A549 (cell line): ENCODE results near the gene ABHD12. TPM values are rescaled to one million over a fixed set of nuclear protein-coding genes. Genes with fewer than 3 reads are reported as not detected.

ENCODE experiments used
- ATAC-seq, 2 experiments: fragments of 200-7000 bp in 1 of 2; fragments of >200 bp in 1 of 2; cut with Nextera tagmentation in 1 of 2; cut with Tn5 transposase in 1 of 2; 3 replicates each; pipeline versions ENCODE4 v1.8.0 to v1.9.1; 2018 to 2020; ENCODE audit warnings: mild to moderate bottlenecking in 1 of 2, moderate library complexity in 1 of 2
- CTCF ChIA-PET: fragments of 300-600 bp; sonication (Branson Sonifier 250); formaldehyde crosslinking; extraction: SDS; loops from one replicate; lab custom pipeline; 2021; ENCODE audit warnings: antibody characterized with exemption, inconsistent platforms; lab: Yijun Ruan, JAX
- POLR2A ChIA-PET: fragments of 350-600 bp; formaldehyde crosslinking; extraction: SDS; loops from one replicate; lab custom pipeline; 2021; ENCODE audit warnings: antibody characterized with exemption, inconsistent platforms; lab: Yijun Ruan, JAX
- DNase-seq, 2 experiments: peaks; one replicate each; pipeline versions ENCODE4 v3.0.0 to v3.0.0-alpha.2; 2011 to 2016; ENCODE audit warnings: low read depth in 1 of 2, low spot score in 1 of 2
- FAIRE-seq: peaks from 2 replicates; lab custom pipeline; 2011; peaks lifted over from hg19 to GRCh38; lab: Jason Lieb, UNC
- H3K27ac ChIP-seq, 2 experiments: fragments of >200 bp; sonication (Bioruptor Twin); formaldehyde crosslinking; 3 replicates each; pipeline ENCODE4 v1.5.1; 2016 to 2017
- H3K4me1 ChIP-seq: fragments of >200 bp; sonication (Bioruptor Twin); formaldehyde crosslinking; 3 replicates; pipeline ENCODE4 v1.6.1; 2016
- H3K4me2 ChIP-seq: fragments of >200 bp; sonication (Bioruptor Twin); formaldehyde crosslinking; 3 replicates; pipeline ENCODE4 v1.6.1; 2016
- H3K4me3 ChIP-seq: fragments of >200 bp; sonication (Bioruptor Twin); formaldehyde crosslinking; 3 replicates; pipeline ENCODE4 v1.5.1; 2016
- H3K9me3 ChIP-seq: fragments of >200 bp; sonication (Bioruptor Twin); formaldehyde crosslinking; 3 replicates; pipeline ENCODE4 v1.6.1; 2016
- CBX8 ChIP-seq: fragments of 200-600 bp; sonication (generic); IDR thresholded peaks from 2 replicates; pipeline ENCODE4 v1.6.1; 2016
- EHMT2 ChIP-seq: fragments of 200-600 bp; sonication (generic); IDR thresholded peaks from 2 replicates; pipeline ENCODE4 v1.6.1; 2016; ENCODE audit warnings: antibody characterized with exemption, low read depth, mild to moderate bottlenecking, moderate library complexity
- ESRRA ChIP-seq: fragments of 150-350 bp; IDR thresholded peaks from 2 replicates; pipeline ENCODE4 v1.6.1; 2014; ENCODE audit warnings: mild to moderate bottlenecking, low read length, borderline replicate concordance
- FOSB ChIP-seq: fragments of 250-450 bp; sonication (Bioruptor Pico); IDR thresholded peaks from 2 replicates; pipeline ENCODE4 v1.5.0; 2020; ENCODE audit warnings: mild to moderate bottlenecking, moderate library complexity
- FOSL2 ChIP-seq, 2 experiments: fragments of 450-650 bp in 1 of 2; fragments of >200 bp in 1 of 2; sonication (Bioruptor Twin) in 1 of 2; formaldehyde crosslinking; IDR thresholded peaks; 2 replicates each; pipeline versions ENCODE4 v1.5.0 to v1.6.1; 2016 to 2020; ENCODE audit warnings: mild to moderate bottlenecking in 1 of 2, moderate library complexity in 1 of 2
- HDAC2 ChIP-seq: fragments of 200-600 bp; sonication (generic); IDR thresholded peaks from 2 replicates; pipeline ENCODE4 v1.6.1; 2016
- HEYL ChIP-seq: fragments of 250-450 bp; sonication (Bioruptor Pico); IDR thresholded peaks from 2 replicates; pipeline ENCODE4 v1.8.0; 2021; ENCODE audit warnings: mild to moderate bottlenecking, moderate library complexity
- HOXB13 ChIP-seq: fragments of 250-450 bp; sonication (Bioruptor Pico); IDR thresholded peaks from 2 replicates; pipeline ENCODE4 v1.5.0; 2020; ENCODE audit warnings: low read depth, mild to moderate bottlenecking, moderate library complexity
- HOXB5 ChIP-seq: fragments of 250-450 bp; sonication (Bioruptor Pico); IDR thresholded peaks from 2 replicates; pipeline ENCODE4 v1.5.0; 2020; ENCODE audit warnings: mild to moderate bottlenecking, moderate library complexity
- MAZ ChIP-seq: fragments of 150-350 bp; IDR thresholded peaks from 2 replicates; pipeline ENCODE4 v1.6.1; 2014; ENCODE audit warnings: antibody characterized with exemption, low read depth, low read length, borderline replicate concordance
- NPAS2 ChIP-seq: fragments of 250-450 bp; sonication (Bioruptor Pico); IDR thresholded peaks from 2 replicates; pipeline ENCODE4 v1.8.0; 2022; ENCODE audit warnings: mild to moderate bottlenecking, moderate library complexity, borderline replicate concordance
- PBX3 ChIP-seq: IDR thresholded peaks from 2 replicates; pipeline ENCODE4 v1.6.1; 2012
- POLR2A ChIP-seq: IDR thresholded peaks from 2 replicates; pipeline ENCODE4 v1.6.1; 2012; ENCODE audit warnings: mild to moderate bottlenecking, low read length
- RNF2 ChIP-seq: fragments of 200-600 bp; sonication (generic); IDR thresholded peaks from 2 replicates; pipeline ENCODE4 v1.6.1; 2016; ENCODE audit warnings: low read depth, mild to moderate bottlenecking, antibody characterized with exemption, moderate library complexity, borderline replicate concordance
- SREBF2 ChIP-seq: fragments of 450-650 bp; IDR thresholded peaks from 2 replicates; pipeline ENCODE4 v1.6.1; 2014; ENCODE audit warnings: mild to moderate bottlenecking, moderate library complexity
- TP53 ChIP-seq: fragments of 250-450 bp; sonication (Bioruptor Pico); IDR thresholded peaks from 2 replicates; pipeline ENCODE4 v1.5.0; 2021; ENCODE audit warnings: mild to moderate bottlenecking, moderate library complexity
- ZC3H11A ChIP-seq: fragments of 450-650 bp; IDR thresholded peaks from 2 replicates; pipeline ENCODE4 v1.6.1; 2014; ENCODE audit warnings: antibody characterized with exemption, mild to moderate bottlenecking
- WGBS: methylation state at CpG from one replicate; pipeline ENCODE4 v1.1.6; 2017; ENCODE audit errors: missing lambda C conversion rate; 5-methylcytosine and 5-hydroxymethylcytosine counted together
- polyA plus RNA-seq, 4 experiments: library from polyadenylated mRNA; depleted of rRNA in 3 of 4; stranded (reverse); fragments of >200 nt; fragmentation: RNase III in 1 of 4; extraction: RNeasy Plus Mini Kit Qiagen cat#74134 plus additional on column Dnase treatment in 1 of 4; gene quantifications; 2 replicates in 3 of 4; 3 replicates in 1 of 4; pipeline ENCODE4 v1.2.3, GENCODE V29; 2011 to 2017
- TF ChIP-seq, protein P1 (sequence below): fragments of 150-350 bp; IDR thresholded peaks from 2 replicates; pipeline ENCODE4 v1.6.1; 2014; ENCODE audit warnings: low read depth, mild to moderate bottlenecking, low read length
- TF ChIP-seq, protein P2 (sequence below): fragments of >200 bp; sonication (Bioruptor Twin); formaldehyde crosslinking; IDR thresholded peaks from 3 replicates; pipeline ENCODE4 v1.6.1; 2016

The ABHD12 gene
- polyA plus RNA-seq, 2 of the 4 experiments (the other 2 are of a cell fraction): 54.3 to 101 TPM

DNA sequence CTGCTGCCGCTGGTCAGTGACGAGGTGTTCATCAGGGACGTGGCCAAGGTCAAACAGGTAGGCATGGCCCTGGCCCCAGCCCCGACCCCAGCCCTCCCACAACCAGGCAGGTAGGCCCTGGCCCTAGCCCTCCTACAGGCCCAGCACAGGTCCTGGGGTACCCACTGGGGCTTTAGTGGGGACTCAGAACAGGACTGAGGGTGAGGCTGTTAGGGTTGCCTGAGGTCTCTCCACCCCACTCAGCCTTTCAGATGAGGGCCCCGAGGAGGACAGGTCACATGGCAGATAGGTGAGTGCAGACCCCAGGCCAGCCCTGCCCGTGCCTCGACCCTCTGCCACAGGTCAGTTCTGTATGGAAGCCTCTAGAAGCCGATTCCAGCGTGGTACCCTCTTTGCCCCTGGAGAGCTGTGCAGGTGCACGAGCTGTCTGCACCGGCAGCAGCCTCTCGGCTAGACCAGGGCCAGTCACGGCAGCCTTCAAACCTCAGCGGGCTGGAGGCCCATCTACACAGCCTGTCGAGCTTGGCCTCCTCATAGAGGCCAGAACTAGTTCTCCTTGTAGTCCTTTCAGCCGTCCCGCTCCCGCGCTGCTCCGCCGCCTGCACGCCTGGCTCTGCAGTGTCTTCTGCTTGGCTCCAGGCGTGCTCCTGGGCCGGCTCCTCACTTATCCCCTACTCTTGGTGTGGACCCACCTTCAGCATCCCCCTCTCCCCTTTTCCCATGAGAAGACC is 107.2 kb downstream of the ABHD12 start:
- CTCF ChIA-PET: interaction anchor here (0.6 to 8.6 kb wide), 6 partner anchors 11 to 288 kb away, joined by 3 to 42 read pairs (median 6); partner anchors contain the start of gene PYGB
- Histone ChIP-seq H3K4me2 (no peak overlapping the region), H3K9me3 (no peaks in the 10 kb centered on the region), H3K27ac (no peak overlapping the region), H3K4me1 (no peaks in the 10 kb centered on the region; the same call in 2 of the 3 replicates), H3K4me3 (no peak overlapping the region)
- TF ChIP-seq POLR2A (no peak), FOSL2 (IDR thresholded peaks at IDR 0.05) (no peak), FOSL2 (CRISPR knock-in tag; IDR thresholded peaks at IDR 0.05) (no peak), ZC3H11A (no peak), HOXB5 (CRISPR knock-in tag) (no peak), SREBF2 (no peak), HEYL (CRISPR knock-in tag) (no peak), ESRRA (no peak)
- TF ChIP-seq, protein P1, sequence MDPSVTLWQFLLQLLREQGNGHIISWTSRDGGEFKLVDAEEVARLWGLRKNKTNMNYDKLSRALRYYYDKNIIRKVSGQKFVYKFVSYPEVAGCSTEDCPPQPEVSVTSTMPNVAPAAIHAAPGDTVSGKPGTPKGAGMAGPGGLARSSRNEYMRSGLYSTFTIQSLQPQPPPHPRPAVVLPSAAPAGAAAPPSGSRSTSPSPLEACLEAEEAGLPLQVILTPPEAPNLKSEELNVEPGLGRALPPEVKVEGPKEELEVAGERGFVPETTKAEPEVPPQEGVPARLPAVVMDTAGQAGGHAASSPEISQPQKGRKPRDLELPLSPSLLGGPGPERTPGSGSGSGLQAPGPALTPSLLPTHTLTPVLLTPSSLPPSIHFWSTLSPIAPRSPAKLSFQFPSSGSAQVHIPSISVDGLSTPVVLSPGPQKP: no peak
- TF ChIP-seq, protein P2, sequence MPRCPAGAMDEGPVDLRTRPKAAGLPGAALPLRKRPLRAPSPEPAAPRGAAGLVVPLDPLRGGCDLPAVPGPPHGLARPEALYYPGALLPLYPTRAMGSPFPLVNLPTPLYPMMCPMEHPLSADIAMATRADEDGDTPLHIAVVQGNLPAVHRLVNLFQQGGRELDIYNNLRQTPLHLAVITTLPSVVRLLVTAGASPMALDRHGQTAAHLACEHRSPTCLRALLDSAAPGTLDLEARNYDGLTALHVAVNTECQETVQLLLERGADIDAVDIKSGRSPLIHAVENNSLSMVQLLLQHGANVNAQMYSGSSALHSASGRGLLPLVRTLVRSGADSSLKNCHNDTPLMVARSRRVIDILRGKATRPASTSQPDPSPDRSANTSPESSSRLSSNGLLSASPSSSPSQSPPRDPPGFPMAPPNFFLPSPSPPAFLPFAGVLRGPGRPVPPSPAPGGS: no peak
- POLR2A ChIA-PET: no interaction called here
- no peak for FAIRE-seq
- ATAC-seq: peak in 1 of 2 experiments; percentile 2; a peak in 2 of 6 replicates
- WGBS: 91% methylated on average over 22 of the region's 24 CpGs
- no peak for DNase-seq

DNA sequence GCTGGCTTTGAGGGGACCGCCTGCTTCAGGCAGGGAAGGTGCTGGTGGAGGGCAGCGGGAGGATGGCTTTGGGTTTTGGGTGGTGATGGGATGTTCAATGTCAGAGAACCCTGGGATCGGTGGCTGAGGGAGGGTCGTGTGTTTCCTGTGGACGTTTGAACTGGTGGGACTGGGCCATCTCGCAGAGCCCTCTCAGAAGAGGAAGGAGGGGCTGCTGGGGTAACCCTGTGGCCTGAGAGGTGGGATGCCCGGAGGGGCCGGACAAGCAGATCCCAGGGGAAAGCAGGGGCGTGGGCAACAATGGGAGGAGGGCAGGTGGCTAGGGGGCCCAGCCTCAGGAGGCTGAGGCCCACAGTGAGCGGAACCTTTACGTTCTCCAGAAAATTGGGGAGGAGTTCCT is 107.8 kb downstream of the ABHD12 start:
- CTCF ChIA-PET: interaction anchor here (0.7 to 8.6 kb wide), 6 partner anchors 12 to 116 kb away, joined by 3 to 42 read pairs (median 6); partner anchors contain the start of gene PYGB
- Histone ChIP-seq H3K27ac (no peak overlapping the region), H3K9me3 (no peaks in the 10 kb centered on the region), H3K4me2 (no peak overlapping the region)
- DNase-seq: no peak
- TF ChIP-seq MAZ (no peak), RNF2 (no peak), CBX8 (no peak), TP53 (no peak), FOSB (CRISPR knock-in tag) (no peak), EHMT2 (no peak), NPAS2 (CRISPR knock-in tag) (no peak), HOXB13 (CRISPR knock-in tag) (no peak), HDAC2 (no peak), PBX3 (no peak)
- TF ChIP-seq, all 56 proteins: peak for 0
- 90% methylated on average over 11 of the region's 11 CpGs for WGBS
- Histone ChIP-seq H3K4me1 (no peaks in the 10 kb centered on the region; the same call in 2 of the 3 replicates), H3K4me3 (no peak overlapping the region)
- 0 out of 6 replicates have a peak, but pooled peaks of 1 of the 2 experiments have one; percentile 3 for ATAC-seq
- POLR2A ChIA-PET: no interaction called here
- FAIRE-seq: no peak
